Measurements from ENCODE around the gene NCF4.

DNA sequence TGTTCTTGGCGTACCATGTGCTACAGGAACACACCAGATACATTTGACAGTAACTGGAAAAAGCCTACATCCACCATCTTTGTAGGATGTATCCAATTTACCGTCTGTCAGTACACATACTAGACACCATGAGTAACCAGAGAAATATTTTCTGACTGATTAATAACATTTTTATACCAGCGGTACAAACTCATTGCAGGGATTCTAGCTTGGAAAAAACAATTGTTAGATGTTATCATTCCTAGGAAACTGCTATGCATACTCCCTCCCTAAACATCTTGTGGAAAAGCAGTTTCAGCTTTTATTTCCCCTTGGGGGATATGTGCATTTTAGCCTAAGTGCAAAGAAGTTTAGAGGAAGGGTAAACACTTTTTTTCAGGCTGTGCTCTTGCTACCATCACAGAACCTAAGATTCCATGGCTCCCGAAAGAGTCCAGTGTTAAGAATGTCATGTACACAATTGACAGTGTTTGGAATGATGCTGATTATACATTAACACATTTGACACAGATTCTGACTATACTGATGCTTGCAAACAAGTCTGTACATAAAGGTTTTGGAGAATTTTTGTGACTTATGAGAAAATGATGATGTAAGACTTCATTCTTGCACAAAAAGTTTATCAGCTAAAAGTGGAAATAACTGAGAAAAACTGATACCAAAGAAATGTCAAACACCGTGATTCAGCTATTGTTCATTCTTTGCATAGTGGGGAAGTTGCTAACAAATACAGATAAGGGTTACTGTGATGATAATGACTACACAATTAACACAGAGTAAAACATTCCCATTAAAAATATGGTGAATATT is 23.7 kb downstream of the NCF4 start:
- TF ChIP-seq POLR2AphosphoS5 (IDR thresholded peaks at IDR 0.05; ENCODE audit: low read depth, low read length) (no peak), TAF1 (IDR thresholded peaks at IDR 0.05; ENCODE audit: borderline replicate concordance, low read depth, low read length) (no peak)
